Upper lobe of left lung (tissue), 6 donors: Measurements from ENCODE around the gene NMT2. TPM values are rescaled to one million over a fixed set of nuclear protein-coding genes. Genes with fewer than 3 reads are reported as not detected.

ENCODE experiments used
- ATAC-seq, 2 donors: fragments of 200-7000 bp; cut with Tn5 transposase; one replicate each; pipeline ENCODE4 v1.9.1; 2022; ENCODE audit warnings: mild to moderate bottlenecking in 2 of 2, moderate library complexity in 2 of 2; ENCODE audit not compliant: low FRiP score in 2 of 2
- DNase-seq, 2 donors: peaks; one replicate each; pipeline ENCODE4 v3.0.0-alpha.2; 2019 to 2020
- H3K27ac ChIP-seq, 4 donors: fragments of 200-600 bp; sonication (generic); one replicate each; pipeline ENCODE4 v1.5.1; 2016 to 2019
- H3K27me3 ChIP-seq, 4 donors: fragments of 200-600 bp; sonication (generic); one replicate each; pipeline ENCODE4 v1.5.1; 2017 to 2019
- H3K36me3 ChIP-seq, 4 donors: fragments of 200-600 bp; sonication (generic); one replicate each; pipeline ENCODE4 v1.5.1; 2016 to 2019
- H3K4me1 ChIP-seq, 4 donors: fragments of 200-600 bp; sonication (generic); one replicate each; pipeline ENCODE4 v1.5.1; 2018 to 2019
- H3K4me3 ChIP-seq, 4 donors: fragments of 200-600 bp; sonication (generic); one replicate each; pipeline ENCODE4 v1.5.1; 2017 to 2019; ENCODE audit warnings: mild to moderate bottlenecking in 2 of 4, moderate library complexity in 1 of 4
- H3K9me3 ChIP-seq, 4 donors: fragments of 200-600 bp; sonication (generic); one replicate each; pipeline ENCODE4 v1.5.1; 2018 to 2019
- EP300 ChIP-seq, 4 donors: sonication (generic); formaldehyde crosslinking; IDR thresholded peaks; one replicate each; pipeline ENCODE4 v1.5.1; 2017; ENCODE audit warnings: antibody characterized with exemption in 4 of 4, control low read depth in 2 of 4
- POLR2A ChIP-seq, 4 donors: fragments of 450-650 bp; IDR thresholded peaks; one replicate each; pipeline ENCODE4 v1.5.1; 2016 to 2017; ENCODE audit warnings: antibody characterized with exemption in 4 of 4, mild to moderate bottlenecking in 2 of 4
- POLR2AphosphoS5 ChIP-seq, 2 donors: sonication (generic); formaldehyde crosslinking; IDR thresholded peaks; one replicate each; pipeline ENCODE4 v1.5.1; 2017; ENCODE audit warnings: antibody characterized with exemption in 2 of 2
- WGBS, 2 donors: methylation state at CpG; one replicate each; pipeline ENCODE4 v1.1.5; 2017 to 2018; 5-methylcytosine and 5-hydroxymethylcytosine counted together
- total RNA-seq, 6 donors: library from RNA; depleted of rRNA in 4 of 6; stranded (reverse); fragments of >200 nt in 4 of 6; gene quantifications; one replicate each; pipeline versions ENCODE4 v1.1.0 to v1.2.1, GENCODE V29; 2016 to 2021
- TF ChIP-seq, protein P1 (sequence below), 6 experiments: fragments of 450-650 bp in 4 of 6; fragments of 200-600 bp in 2 of 6; sonication (generic) in 2 of 6; IDR thresholded peaks; one replicate each; pipeline ENCODE4 v1.5.1; 2016 to 2019; ENCODE audit warnings: antibody characterized with exemption in 6 of 6
- donor health status: DM: no; HTN: no; CAD: no; lungs with moderate emphysema.
- donor health status: DM: no; HTN: yes; CAD: no; lungs with severe emphysema.

Gene NMT2
- total RNA-seq, 6 donors from 2014 or later: 6.4 to 12.0 (median 8.6) TPM

DNA sequence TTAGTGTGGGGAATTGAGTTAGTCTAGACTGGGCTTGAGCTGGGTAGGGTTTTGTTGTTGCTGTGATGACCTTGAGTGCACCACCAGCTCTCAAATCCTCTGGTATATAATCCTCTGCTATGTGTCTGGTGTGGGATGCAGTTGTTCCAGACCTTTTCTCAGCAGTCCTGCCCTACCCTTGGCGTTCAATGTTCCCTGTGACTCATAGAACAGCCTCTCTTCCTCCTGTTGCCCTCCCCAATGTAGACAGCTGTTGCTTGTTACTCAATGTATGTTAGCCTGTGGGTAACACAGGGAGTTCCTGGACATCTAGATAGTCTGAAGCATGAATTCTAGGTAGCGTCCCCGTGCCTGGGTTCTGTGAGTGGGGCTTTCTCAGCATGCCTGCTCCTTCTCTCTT lies 99.7 kb downstream of the NMT2 start:
- Histone ChIP-seq H3K36me3 (no peaks in the 10 kb centered on the region), H3K9me3 (peaks cover 0 to 6% (median 0%) of the 10 kb centered on the region in 4 donors), H3K27me3 (no peaks in the 10 kb centered on the region), H3K4me1 (no peaks in the 10 kb centered on the region), H3K27ac (no peak overlapping the region), H3K4me3 (no peak overlapping the region)
- TF ChIP-seq POLR2A (IDR thresholded peaks at IDR 0.05): no peak
- no peak for TF ChIP-seq EP300 (IDR thresholded peaks at IDR 0.05)
- TF ChIP-seq, protein P1, sequence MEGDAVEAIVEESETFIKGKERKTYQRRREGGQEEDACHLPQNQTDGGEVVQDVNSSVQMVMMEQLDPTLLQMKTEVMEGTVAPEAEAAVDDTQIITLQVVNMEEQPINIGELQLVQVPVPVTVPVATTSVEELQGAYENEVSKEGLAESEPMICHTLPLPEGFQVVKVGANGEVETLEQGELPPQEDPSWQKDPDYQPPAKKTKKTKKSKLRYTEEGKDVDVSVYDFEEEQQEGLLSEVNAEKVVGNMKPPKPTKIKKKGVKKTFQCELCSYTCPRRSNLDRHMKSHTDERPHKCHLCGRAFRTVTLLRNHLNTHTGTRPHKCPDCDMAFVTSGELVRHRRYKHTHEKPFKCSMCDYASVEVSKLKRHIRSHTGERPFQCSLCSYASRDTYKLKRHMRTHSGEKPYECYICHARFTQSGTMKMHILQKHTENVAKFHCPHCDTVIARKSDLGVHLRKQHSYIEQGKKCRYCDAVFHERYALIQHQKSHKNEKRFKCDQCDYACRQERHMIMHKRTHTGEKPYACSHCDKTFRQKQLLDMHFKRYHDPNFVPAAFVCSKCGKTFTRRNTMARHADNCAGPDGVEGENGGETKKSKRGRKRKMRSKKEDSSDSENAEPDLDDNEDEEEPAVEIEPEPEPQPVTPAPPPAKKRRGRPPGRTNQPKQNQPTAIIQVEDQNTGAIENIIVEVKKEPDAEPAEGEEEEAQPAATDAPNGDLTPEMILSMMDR (IDR thresholded peaks at IDR 0.05): no peak
- TF ChIP-seq POLR2AphosphoS5 (IDR thresholded peaks at IDR 0.05): no peak
- DNase-seq: no peak
- 84 to 90% methylated on average over 3 of the region's 3 CpGs for WGBS, 2 donors
- ATAC-seq: no peak

DNA sequence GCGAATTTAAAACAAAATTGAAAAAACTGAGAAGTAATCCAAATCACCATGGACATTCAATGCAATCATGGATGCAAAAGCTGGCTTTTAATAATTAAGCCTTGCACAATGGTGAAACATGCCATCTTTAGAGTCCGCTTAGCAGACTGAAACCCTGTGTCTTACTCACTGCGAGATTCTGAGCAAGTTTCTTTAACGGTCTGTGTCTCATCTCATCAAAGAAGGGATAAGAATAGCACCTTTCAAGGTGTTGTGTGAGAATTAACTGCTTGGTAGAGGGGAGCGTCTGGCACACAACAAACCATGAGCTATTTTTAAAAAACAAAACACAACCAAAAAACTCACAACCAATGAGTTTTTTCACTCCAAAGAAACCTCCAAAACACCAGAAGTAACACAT lies 101.3 kb downstream of the NMT2 start:
- WGBS, 2 donors: 84 to 93% methylated on average over 5 of the region's 5 CpGs
- TF ChIP-seq, protein P1 (IDR thresholded peaks at IDR 0.05): no peak
- TF ChIP-seq EP300 (IDR thresholded peaks at IDR 0.05) (no peak), POLR2AphosphoS5 (IDR thresholded peaks at IDR 0.05) (no peak), POLR2A (IDR thresholded peaks at IDR 0.05) (no peak)
- peaks cover 0 to 6% (median 0%) of the 10 kb centered on the region in 4 donors for H3K9me3 ChIP-seq
- H3K4me1 ChIP-seq: no peaks in the 10 kb centered on the region
- ATAC-seq (no peak), DNase-seq (no peak)
- H3K36me3 ChIP-seq: no peaks in the 10 kb centered on the region
- no peaks in the 10 kb centered on the region for H3K27me3 ChIP-seq
- H3K4me3 ChIP-seq: no peak overlapping the region
- H3K27ac ChIP-seq: no peak overlapping the region

DNA sequence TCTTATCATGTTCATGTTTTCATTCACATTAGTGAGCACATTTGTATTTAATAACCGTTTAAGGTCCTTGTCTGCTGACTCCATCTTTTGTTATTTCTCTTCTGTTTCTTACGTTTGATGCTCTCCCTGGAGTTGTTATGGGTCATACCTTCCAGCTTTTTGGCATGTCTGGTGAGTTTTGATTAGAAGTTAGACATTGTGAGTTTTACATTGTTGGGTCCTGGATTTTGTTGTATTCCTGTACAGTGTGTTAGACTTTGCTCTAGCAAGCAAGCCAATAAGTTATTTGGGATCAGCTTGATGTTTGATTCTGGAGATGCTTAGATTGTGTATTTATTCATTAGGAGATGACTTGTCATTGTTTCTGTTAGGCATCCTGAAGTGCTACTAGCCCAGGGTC lies 107.9 kb downstream of the NMT2 start:
- 80 to 83% methylated on average over 2 of the region's 2 CpGs for WGBS, 2 donors
- Histone ChIP-seq H3K27ac (no peak overlapping the region), H3K4me1 (no peaks in the 10 kb centered on the region), H3K9me3 (peaks cover 0 to 6% (median 0%) of the 10 kb centered on the region in 4 donors), H3K36me3 (no peaks in the 10 kb centered on the region), H3K27me3 (no peaks in the 10 kb centered on the region), H3K4me3 (no peak overlapping the region)
- ATAC-seq (no peak), DNase-seq (no peak)
- TF ChIP-seq EP300 (IDR thresholded peaks at IDR 0.05) (no peak), POLR2A (IDR thresholded peaks at IDR 0.05) (no peak), POLR2AphosphoS5 (IDR thresholded peaks at IDR 0.05) (no peak)
- TF ChIP-seq, protein P1 (IDR thresholded peaks at IDR 0.05): no peak

DNA sequence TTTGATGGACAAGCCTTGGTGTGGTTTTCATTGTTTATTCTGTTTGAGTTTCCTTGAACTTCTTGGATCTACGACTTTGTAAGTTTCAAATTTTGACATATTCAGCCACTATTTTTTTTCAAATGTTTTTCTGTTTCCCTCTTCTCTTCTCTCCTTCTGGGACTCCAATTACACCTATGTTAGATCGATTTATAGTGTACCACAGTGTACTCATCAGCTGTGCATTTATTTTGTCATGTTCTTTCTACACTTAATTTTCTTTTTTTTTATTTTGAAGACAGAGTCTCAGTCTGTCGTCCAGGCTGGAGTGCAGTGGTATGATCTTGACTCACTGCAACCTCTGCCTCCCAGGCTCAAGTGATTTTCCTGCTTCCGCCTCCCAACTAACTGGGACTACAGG lies 108.6 kb downstream of the NMT2 start:
- DNase-seq (no peak), ATAC-seq (no peak)
- TF ChIP-seq, protein P1 (IDR thresholded peaks at IDR 0.05): no peak
- TF ChIP-seq EP300 (IDR thresholded peaks at IDR 0.05): no peak
- no peak for TF ChIP-seq POLR2A (IDR thresholded peaks at IDR 0.05)
- TF ChIP-seq POLR2AphosphoS5 (IDR thresholded peaks at IDR 0.05): no peak
- Histone ChIP-seq H3K4me1 (no peaks in the 10 kb centered on the region), H3K4me3 (no peak overlapping the region), H3K9me3 (peaks cover 0 to under 1% (median 0%) of the 10 kb centered on the region in 4 donors), H3K36me3 (no peaks in the 10 kb centered on the region), H3K27ac (no peak overlapping the region), H3K27me3 (no peaks in the 10 kb centered on the region)
- 82 to 83% methylated on average over 4 of the region's 4 CpGs for WGBS, 2 donors

DNA sequence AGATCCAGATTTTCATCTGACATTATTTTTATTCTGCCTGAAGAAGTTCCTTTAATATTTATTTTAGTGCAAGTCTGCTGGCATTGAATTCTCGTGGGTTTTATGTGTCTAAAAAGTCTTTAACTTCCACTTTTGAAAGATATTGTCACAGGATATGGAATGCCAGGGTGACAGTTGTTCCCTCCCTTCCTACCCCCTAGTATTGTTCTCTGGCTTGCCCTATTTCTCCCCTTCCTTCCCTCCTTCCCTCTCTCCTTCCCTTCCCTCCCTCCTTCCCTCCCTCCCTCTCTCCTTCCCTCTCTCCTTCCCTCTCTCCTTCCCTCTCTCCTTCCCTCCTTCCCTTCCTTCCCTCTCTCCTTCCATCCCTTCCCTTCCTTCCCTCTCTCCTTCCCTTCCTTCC lies 109.8 kb downstream of the NMT2 start:
- Histone ChIP-seq H3K27ac (no peak overlapping the region), H3K9me3 (no peaks in the 10 kb centered on the region), H3K36me3 (no peaks in the 10 kb centered on the region), H3K4me1 (no peaks in the 10 kb centered on the region), H3K4me3 (no peak overlapping the region), H3K27me3 (no peaks in the 10 kb centered on the region)
- 46 to 56% methylated on average over 1 of the region's 1 CpG for WGBS, 2 donors
- no peak for ATAC-seq
- no peak for DNase-seq
- TF ChIP-seq, protein P1 (IDR thresholded peaks at IDR 0.05): no peak
- TF ChIP-seq POLR2A (IDR thresholded peaks at IDR 0.05) (no peak), POLR2AphosphoS5 (IDR thresholded peaks at IDR 0.05) (no peak), EP300 (IDR thresholded peaks at IDR 0.05) (no peak)
